HEK293 (cell line): Measurements from ENCODE around the gene KCTD2.

Experiments
- KLF7 ChIP-seq: fragments of 450-650 bp; formaldehyde crosslinking; IDR thresholded peaks from 2 replicates; pipeline ENCODE4 v1.5.1; 2016; ENCODE audit warnings: missing biosample characterization, missing genetic modification characterization, borderline replicate concordance
- OVOL3 ChIP-seq: fragments of 450-650 bp; formaldehyde crosslinking; IDR thresholded peaks from 2 replicates; pipeline ENCODE4 v1.5.1; 2016; ENCODE audit warnings: missing biosample characterization, missing genetic modification characterization
- YY1 ChIP-seq: fragments of 450-650 bp; formaldehyde crosslinking; IDR thresholded peaks from 2 replicates; pipeline ENCODE4 v1.5.1; 2018; ENCODE audit warnings: missing biosample characterization, missing genetic modification characterization
- ZBTB1 ChIP-seq: fragments of 450-650 bp; formaldehyde crosslinking; IDR thresholded peaks from 2 replicates; pipeline ENCODE4 v1.5.1; 2016; ENCODE audit warnings: missing biosample characterization, missing genetic modification characterization
- ZNF335 ChIP-seq: fragments of 450-650 bp; formaldehyde crosslinking; conservative IDR thresholded peaks from 2 replicates; pipeline ENCODE4 v1.5.1; 2016; ENCODE audit warnings: missing biosample characterization, missing genetic modification characterization
- ZNF341 ChIP-seq: fragments of 450-650 bp; formaldehyde crosslinking; IDR thresholded peaks from 2 replicates; pipeline ENCODE4; 2016; ENCODE audit warnings: low read depth, missing biosample characterization, missing genetic modification characterization
- ZNF391 ChIP-seq: fragments of 450-650 bp; formaldehyde crosslinking; IDR thresholded peaks from 2 replicates; pipeline ENCODE4 v1.5.1; 2016; ENCODE audit warnings: low read depth, missing biosample characterization, missing genetic modification characterization, borderline replicate concordance
- ZNF48 ChIP-seq: fragments of 450-650 bp; formaldehyde crosslinking; IDR thresholded peaks from 2 replicates; pipeline ENCODE4 v1.5.1; 2016; ENCODE audit warnings: missing biosample characterization, missing genetic modification characterization
- ZNF600 ChIP-seq: fragments of 450-650 bp; formaldehyde crosslinking; IDR thresholded peaks from 2 replicates; pipeline ENCODE4 v1.5.1; 2016; ENCODE audit warnings: missing biosample characterization, missing genetic modification characterization
- TF ChIP-seq, protein P1 (sequence below): fragments of 450-650 bp; formaldehyde crosslinking; IDR thresholded peaks from 2 replicates; pipeline ENCODE4 v1.5.1; 2016; ENCODE audit warnings: missing biosample characterization, missing genetic modification characterization, borderline replicate concordance
- TF ChIP-seq, protein P2 (sequence below): sonication (generic); formaldehyde crosslinking; IDR thresholded peaks from 2 replicates; pipeline ENCODE4 v1.8.1; 2022; ENCODE audit warnings: mild to moderate bottlenecking, moderate library complexity, missing genetic modification reagents
- TF ChIP-seq, protein P3 (sequence below): fragments of 450-650 bp; formaldehyde crosslinking; IDR thresholded peaks from 2 replicates; pipeline ENCODE4 v1.5.1; 2016; ENCODE audit warnings: missing biosample characterization, missing genetic modification characterization
- TF ChIP-seq, protein P4 (sequence below): fragments of 450-650 bp; formaldehyde crosslinking; IDR thresholded peaks from 2 replicates; pipeline ENCODE4 v1.5.1; 2016; ENCODE audit warnings: missing biosample characterization, missing genetic modification characterization

KCTD2 gene

DNA sequence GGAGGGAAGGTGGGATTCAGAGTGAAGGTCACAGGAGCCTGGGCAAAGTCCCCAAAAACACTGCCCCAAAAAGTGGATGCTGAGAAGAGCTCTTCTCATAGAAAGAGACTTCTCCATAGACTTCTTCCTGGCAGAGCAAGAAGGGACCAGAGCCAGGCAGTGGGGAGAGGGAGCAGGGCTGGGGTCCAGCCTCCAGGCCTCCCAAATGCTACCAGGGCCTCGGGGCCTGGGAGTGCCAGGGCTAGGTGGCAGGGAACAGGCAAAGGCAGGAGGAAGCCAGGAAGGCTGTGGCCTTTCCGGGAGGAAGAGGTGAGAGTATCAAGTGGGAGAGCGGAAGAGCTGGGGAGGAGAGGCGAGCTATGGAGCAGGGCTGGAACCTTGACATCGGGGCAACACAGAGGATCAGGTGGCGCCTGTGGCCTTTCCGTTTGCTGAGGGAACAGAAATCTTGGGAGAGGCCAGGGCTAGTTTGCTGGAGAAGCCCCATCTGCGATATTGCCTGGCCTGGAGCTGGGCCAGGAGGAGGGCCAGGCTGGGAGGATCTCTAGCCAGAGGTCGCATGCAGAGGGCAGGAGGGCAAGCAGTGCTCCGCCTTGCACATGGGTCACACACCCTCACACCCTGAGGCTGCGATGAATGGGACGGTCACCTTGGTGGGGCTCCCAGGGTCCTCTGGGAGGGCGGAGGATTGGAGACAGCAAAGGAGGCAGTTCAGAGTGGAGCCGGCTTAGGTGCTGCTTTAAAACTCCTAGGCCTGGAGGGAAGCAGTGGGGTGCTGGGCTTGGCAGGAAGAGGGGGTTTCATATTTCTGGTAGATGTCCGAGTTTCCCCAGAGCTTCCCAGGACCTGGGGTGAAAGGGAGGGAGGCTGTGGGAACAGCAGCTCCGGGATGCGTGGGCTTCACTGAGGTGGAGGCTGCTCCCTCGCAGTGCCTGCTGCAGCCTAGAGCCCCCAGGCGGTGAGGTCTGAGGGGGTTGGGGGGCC, 44.1 kb downstream of the KCTD2 start (continued):
- no peak for TF ChIP-seq ZNF48 (tag by site-specific recombination)
- TF ChIP-seq KLF7 = no peak
- TF ChIP-seq YY1 (tag by site-specific recombination) = no peak
- TF ChIP-seq OVOL3 (tag by site-specific recombination) = no peak
- TF ChIP-seq, protein P1, sequence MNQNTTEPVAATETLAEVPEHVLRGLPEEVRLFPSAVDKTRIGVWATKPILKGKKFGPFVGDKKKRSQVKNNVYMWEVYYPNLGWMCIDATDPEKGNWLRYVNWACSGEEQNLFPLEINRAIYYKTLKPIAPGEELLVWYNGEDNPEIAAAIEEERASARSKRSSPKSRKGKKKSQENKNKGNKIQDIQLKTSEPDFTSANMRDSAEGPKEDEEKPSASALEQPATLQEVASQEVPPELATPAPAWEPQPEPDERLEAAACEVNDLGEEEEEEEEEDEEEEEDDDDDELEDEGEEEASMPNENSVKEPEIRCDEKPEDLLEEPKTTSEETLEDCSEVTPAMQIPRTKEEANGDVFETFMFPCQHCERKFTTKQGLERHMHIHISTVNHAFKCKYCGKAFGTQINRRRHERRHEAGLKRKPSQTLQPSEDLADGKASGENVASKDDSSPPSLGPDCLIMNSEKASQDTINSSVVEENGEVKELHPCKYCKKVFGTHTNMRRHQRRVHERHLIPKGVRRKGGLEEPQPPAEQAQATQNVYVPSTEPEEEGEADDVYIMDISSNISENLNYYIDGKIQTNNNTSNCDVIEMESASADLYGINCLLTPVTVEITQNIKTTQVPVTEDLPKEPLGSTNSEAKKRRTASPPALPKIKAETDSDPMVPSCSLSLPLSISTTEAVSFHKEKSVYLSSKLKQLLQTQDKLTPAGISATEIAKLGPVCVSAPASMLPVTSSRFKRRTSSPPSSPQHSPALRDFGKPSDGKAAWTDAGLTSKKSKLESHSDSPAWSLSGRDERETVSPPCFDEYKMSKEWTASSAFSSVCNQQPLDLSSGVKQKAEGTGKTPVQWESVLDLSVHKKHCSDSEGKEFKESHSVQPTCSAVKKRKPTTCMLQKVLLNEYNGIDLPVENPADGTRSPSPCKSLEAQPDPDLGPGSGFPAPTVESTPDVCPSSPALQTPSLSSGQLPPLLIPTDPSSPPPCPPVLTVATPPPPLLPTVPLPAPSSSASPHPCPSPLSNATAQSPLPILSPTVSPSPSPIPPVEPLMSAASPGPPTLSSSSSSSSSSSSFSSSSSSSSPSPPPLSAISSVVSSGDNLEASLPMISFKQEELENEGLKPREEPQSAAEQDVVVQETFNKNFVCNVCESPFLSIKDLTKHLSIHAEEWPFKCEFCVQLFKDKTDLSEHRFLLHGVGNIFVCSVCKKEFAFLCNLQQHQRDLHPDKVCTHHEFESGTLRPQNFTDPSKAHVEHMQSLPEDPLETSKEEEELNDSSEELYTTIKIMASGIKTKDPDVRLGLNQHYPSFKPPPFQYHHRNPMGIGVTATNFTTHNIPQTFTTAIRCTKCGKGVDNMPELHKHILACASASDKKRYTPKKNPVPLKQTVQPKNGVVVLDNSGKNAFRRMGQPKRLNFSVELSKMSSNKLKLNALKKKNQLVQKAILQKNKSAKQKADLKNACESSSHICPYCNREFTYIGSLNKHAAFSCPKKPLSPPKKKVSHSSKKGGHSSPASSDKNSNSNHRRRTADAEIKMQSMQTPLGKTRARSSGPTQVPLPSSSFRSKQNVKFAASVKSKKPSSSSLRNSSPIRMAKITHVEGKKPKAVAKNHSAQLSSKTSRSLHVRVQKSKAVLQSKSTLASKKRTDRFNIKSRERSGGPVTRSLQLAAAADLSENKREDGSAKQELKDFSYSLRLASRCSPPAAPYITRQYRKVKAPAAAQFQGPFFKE = no peak
- TF ChIP-seq ZNF391 = no peak
- TF ChIP-seq ZBTB1 (tag by site-specific recombination) = no peak
- TF ChIP-seq ZNF600 (tag by site-specific recombination) = no peak; the same call in 1 of the 2 replicates
- TF ChIP-seq, protein P2, sequence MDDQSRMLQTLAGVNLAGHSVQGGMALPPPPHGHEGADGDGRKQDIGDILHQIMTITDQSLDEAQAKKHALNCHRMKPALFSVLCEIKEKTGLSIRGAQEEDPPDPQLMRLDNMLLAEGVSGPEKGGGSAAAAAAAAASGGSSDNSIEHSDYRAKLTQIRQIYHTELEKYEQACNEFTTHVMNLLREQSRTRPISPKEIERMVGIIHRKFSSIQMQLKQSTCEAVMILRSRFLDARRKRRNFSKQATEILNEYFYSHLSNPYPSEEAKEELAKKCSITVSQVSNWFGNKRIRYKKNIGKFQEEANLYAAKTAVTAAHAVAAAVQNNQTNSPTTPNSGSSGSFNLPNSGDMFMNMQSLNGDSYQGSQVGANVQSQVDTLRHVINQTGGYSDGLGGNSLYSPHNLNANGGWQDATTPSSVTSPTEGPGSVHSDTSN (CRISPR knock-in tag) = no peak
- TF ChIP-seq, protein P3, sequence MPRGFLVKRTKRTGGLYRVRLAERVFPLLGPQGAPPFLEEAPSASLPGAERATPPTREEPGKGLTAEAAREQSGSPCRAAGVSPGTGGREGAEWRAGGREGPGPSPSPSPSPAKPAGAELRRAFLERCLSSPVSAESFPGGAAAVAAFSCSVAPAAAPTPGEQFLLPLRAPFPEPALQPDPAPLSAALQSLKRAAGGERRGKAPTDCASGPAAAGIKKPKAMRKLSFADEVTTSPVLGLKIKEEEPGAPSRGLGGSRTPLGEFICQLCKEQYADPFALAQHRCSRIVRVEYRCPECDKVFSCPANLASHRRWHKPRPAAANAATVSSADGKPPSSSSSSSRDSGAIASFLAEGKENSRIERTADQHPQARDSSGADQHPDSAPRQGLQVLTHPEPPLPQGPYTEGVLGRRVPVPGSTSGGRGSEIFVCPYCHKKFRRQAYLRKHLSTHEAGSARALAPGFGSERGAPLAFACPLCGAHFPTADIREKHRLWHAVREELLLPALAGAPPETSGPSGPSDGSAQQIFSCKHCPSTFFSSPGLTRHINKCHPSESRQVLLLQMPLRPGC = no peak
- TF ChIP-seq, protein P4, sequence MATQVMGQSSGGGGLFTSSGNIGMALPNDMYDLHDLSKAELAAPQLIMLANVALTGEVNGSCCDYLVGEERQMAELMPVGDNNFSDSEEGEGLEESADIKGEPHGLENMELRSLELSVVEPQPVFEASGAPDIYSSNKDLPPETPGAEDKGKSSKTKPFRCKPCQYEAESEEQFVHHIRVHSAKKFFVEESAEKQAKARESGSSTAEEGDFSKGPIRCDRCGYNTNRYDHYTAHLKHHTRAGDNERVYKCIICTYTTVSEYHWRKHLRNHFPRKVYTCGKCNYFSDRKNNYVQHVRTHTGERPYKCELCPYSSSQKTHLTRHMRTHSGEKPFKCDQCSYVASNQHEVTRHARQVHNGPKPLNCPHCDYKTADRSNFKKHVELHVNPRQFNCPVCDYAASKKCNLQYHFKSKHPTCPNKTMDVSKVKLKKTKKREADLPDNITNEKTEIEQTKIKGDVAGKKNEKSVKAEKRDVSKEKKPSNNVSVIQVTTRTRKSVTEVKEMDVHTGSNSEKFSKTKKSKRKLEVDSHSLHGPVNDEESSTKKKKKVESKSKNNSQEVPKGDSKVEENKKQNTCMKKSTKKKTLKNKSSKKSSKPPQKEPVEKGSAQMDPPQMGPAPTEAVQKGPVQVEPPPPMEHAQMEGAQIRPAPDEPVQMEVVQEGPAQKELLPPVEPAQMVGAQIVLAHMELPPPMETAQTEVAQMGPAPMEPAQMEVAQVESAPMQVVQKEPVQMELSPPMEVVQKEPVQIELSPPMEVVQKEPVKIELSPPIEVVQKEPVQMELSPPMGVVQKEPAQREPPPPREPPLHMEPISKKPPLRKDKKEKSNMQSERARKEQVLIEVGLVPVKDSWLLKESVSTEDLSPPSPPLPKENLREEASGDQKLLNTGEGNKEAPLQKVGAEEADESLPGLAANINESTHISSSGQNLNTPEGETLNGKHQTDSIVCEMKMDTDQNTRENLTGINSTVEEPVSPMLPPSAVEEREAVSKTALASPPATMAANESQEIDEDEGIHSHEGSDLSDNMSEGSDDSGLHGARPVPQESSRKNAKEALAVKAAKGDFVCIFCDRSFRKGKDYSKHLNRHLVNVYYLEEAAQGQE (tag by site-specific recombination) = no peak
- 0 out of 2 replicates have a peak, but pooled peaks have one; percentile 14 for TF ChIP-seq ZNF335
- peak; percentile 93 for TF ChIP-seq ZNF341 (tag by site-specific recombination)
